MM.1S (cell line): ENCODE measurements around the gene DNAJA2.

Experiments used
- CTCF ChIP-seq: fragments of 300-600 bp; sonication (generic); IDR thresholded peaks from 2 replicates; pipeline ENCODE4 v1.5.1; 2016; ENCODE audit warnings: antibody characterized with exemption, low read length, mixed read lengths
- EZH2 ChIP-seq: fragments of 300-600 bp; sonication (generic); optimal IDR thresholded peaks from 2 replicates; pipeline ENCODE3; 2017; ENCODE audit warnings: low read depth, mild to moderate bottlenecking, antibody characterized with exemption, low read length, mixed read lengths
- EZH2phosphoT487 ChIP-seq: fragments of 300-600 bp; sonication (generic); IDR thresholded peaks from 2 replicates; pipeline ENCODE4 v1.6.1; 2018; ENCODE audit warnings: antibody characterized with exemption, low read length

GRCh38 chr16:46968063-46968435, 5.4 kb downstream of the DNAJA2 start:
- TF ChIP-seq CTCF (no peak), EZH2 (no peak), EZH2phosphoT487 (no peak)
